Activated CD8-positive, alpha-beta memory T cell treated with anti-CD3 and anti-CD28 coated beads, Interleukin-2, amount 10 ng/mL, durations not matched to agents 7 days and 5 days (primary cell): ENCODE results near the gene OTOGL. TPM values are rescaled to one million over a fixed set of nuclear protein-coding genes. Genes with fewer than 3 reads are reported as not detected.

Experiments
- ATAC-seq: fragments of 150-1000 bp; cut with Tn5 transposase; one replicate; pipeline ENCODE4 v1.10.0; 2021; ENCODE audit warnings: moderate library complexity
- CTCF ChIA-PET: fragments of 350-600 bp; sonication (Branson Sonifier 250); formaldehyde crosslinking; loops from one replicate; lab custom pipeline; 2021; ENCODE audit warnings: antibody characterized with exemption; lab: Charles Lee
- DNase-seq: peaks from one replicate; pipeline ENCODE4 v3.0.0-alpha.2; 2020
- H3K27ac Mint-ChIP-seq: one replicate; pipeline ENCODE4 v1.8.0; 2021; ENCODE audit warnings: mild to moderate bottlenecking, mixed read lengths
- H3K27me3 Mint-ChIP-seq: one replicate; pipeline ENCODE4 v1.8.0; 2021; ENCODE audit warnings: mixed read lengths
- H3K36me3 Mint-ChIP-seq: one replicate; pipeline ENCODE4 v1.8.0; 2021; ENCODE audit warnings: mild to moderate bottlenecking, mixed read lengths
- H3K4me1 Mint-ChIP-seq: one replicate; pipeline ENCODE4 v1.8.0; 2021; ENCODE audit warnings: mixed read lengths
- H3K4me3 Mint-ChIP-seq: one replicate; pipeline ENCODE4 v1.8.0; 2021; ENCODE audit warnings: mild to moderate bottlenecking, moderate library complexity, mixed read lengths
- H3K9me3 Mint-ChIP-seq: one replicate; pipeline ENCODE4 v1.8.0; 2022; ENCODE audit warnings: low read depth, mixed read lengths
- total RNA-seq, 2 experiments: library from RNA; stranded (reverse); gene quantifications; one replicate each; pipeline ENCODE4 v1.2.3, GENCODE V29; 2021

The OTOGL gene
- total RNA-seq, 2 experiments from 2014 or later = not detected

DNA sequence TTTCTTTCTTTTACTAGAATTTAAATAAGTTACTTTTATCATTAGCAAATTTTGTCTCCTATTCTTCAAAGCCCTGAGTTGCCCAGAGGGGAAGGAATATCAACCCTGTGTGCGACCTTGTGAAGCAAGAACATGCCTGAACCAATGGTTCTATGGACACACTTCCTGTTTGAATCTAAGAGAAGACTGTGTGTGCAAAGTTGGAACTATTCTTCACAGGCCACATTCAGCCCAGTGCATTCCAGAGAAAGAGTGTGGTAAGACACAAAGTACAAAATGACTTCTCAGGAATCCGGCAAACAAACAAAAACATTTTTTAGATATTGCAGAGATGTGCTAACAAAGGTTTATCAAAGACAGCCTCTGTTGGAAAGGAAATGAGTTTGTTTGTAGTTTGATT lies 253.9 kb downstream of the OTOGL start:
- Mint-ChIP-seq H3K4me3 (no peak overlapping the region), H3K27me3 (no peaks in the 10 kb centered on the region), H3K36me3 (no peaks in the 10 kb centered on the region), H3K9me3 (peaks cover 4% of the 10 kb centered on the region), H3K4me1 (peaks cover 4% of the 10 kb centered on the region), H3K27ac (no peak overlapping the region)
- CTCF ChIA-PET = no interaction called here
- no peak for ATAC-seq
- no peak for DNase-seq

DNA sequence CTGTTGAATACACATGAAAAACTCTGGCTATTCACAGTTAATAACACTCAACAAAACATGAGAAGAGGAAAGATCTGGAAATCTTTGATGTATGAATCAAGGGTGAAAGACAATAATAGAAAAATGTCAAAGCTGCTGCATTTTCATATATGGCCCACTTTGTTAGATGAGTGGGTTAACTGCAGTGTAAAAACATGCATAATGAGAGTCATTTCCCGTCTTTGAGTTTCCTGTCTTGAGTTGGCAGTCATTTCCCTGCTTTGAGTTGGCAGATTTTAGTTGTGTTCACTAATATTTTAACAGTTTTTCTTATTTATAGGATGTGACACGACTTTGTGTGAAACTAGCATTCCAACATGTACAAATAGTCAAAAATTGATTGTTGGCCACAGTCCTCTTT lies 256.8 kb downstream of the OTOGL start:
- no peaks in the 10 kb centered on the region for H3K36me3 Mint-ChIP-seq
- no peaks in the 10 kb centered on the region for H3K9me3 Mint-ChIP-seq
- H3K4me1 Mint-ChIP-seq = peaks cover 4% of the 10 kb centered on the region
- no peak for DNase-seq
- no peak overlapping the region for H3K4me3 Mint-ChIP-seq
- H3K27ac Mint-ChIP-seq = no peak overlapping the region
- H3K27me3 Mint-ChIP-seq = no peaks in the 10 kb centered on the region
- no peak for ATAC-seq
- CTCF ChIA-PET = no interaction called here

DNA sequence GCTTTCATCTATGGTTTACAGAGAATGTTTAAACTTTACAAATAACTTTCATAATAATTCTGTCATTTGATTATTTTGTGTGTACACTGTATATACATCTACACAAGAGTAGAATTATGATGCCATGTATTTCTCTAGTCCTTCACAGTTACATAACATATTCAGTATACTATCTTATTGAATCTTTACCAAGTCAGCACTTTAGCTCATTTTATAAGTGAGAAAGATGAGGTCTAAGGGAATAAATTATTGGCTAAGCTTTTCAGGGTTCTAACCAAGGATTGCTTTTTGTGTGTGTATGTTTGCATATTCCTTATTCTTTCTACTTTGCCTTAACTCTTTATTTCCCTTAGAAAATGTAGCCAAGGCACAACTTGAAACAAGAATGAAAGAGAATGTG lies 260.4 kb downstream of the OTOGL start:
- Mint-ChIP-seq H3K27me3 (no peaks in the 10 kb centered on the region), H3K36me3 (no peaks in the 10 kb centered on the region), H3K9me3 (peaks cover 5% of the 10 kb centered on the region), H3K4me3 (no peak overlapping the region), H3K4me1 (peaks cover 4% of the 10 kb centered on the region), H3K27ac (no peak overlapping the region)
- CTCF ChIA-PET = no interaction called here
- ATAC-seq (no peak), DNase-seq (no peak)

DNA sequence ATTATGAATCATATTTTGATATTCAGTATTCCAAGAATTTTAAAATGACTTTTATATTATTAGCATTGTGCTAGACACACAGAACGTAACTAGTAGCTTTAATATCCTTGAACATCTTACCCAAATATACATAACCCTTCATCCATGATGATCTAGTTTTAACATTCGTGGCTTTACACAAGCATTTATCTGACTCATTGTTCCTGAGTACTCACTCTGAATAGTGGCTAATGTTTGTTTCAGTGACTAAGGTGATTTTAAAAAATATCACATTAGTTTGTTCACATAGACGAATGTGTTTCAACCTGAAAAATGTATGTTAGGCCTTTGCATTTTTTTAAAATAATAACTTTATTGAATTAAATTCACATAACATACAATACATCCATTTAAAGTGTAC lies 264.7 kb downstream of the OTOGL start:
- Mint-ChIP-seq H3K27me3 (no peaks in the 10 kb centered on the region), H3K4me1 (no peaks in the 10 kb centered on the region), H3K9me3 (peaks cover 5% of the 10 kb centered on the region), H3K27ac (no peak overlapping the region), H3K36me3 (no peaks in the 10 kb centered on the region), H3K4me3 (no peak overlapping the region)
- ATAC-seq (no peak), DNase-seq (no peak)
- CTCF ChIA-PET = no interaction called here

DNA sequence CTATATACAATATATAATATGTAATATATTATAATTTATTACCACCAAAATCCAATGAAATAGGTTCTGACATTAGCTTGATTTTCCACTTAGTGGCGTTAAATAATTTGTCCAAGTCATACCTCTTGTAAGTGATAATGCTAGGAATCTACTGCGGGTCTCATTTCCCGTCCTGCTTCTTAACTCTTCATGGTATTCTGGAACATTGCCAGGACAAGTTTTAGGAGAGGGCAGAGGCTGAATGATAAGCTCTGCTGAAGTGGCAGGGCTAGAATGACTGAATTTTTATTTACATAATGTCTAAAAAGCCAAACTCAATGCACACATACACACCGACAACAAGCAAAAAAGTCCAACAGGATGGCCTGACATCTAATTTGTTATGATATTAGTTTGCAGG lies 274.3 kb downstream of the OTOGL start:
- no peaks in the 10 kb centered on the region for H3K4me1 Mint-ChIP-seq
- DNase-seq (no peak), ATAC-seq (no peak)
- H3K27ac Mint-ChIP-seq = no peak overlapping the region
- H3K9me3 Mint-ChIP-seq = no peaks in the 10 kb centered on the region
- H3K4me3 Mint-ChIP-seq = no peak overlapping the region
- no peaks in the 10 kb centered on the region for H3K27me3 Mint-ChIP-seq
- CTCF ChIA-PET = no interaction called here
- H3K36me3 Mint-ChIP-seq = no peaks in the 10 kb centered on the region

DNA sequence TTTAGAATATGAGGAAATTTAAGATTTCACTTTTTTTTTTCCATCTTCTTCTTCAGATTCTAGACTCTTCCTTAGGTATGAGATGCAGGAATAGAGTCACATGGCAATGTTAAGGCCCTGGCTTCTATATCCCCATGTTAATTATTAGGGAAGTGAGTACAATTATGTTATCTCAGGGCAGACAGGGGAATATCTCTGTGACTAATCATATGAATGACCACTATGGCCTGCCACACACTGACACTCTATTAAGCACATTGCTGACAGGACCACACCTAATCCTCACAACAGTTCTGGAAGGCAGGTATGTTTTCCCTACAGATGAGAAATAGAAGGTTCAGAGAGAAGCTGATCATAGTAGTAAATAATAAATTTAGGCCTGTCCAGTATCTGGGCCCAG lies 275.3 kb downstream of the OTOGL start:
- Mint-ChIP-seq H3K9me3 (no peaks in the 10 kb centered on the region), H3K27me3 (no peaks in the 10 kb centered on the region), H3K27ac (no peak overlapping the region), H3K4me3 (no peak overlapping the region), H3K4me1 (no peaks in the 10 kb centered on the region), H3K36me3 (no peaks in the 10 kb centered on the region)
- DNase-seq = no peak
- CTCF ChIA-PET = no interaction called here
- ATAC-seq = no peak

DNA sequence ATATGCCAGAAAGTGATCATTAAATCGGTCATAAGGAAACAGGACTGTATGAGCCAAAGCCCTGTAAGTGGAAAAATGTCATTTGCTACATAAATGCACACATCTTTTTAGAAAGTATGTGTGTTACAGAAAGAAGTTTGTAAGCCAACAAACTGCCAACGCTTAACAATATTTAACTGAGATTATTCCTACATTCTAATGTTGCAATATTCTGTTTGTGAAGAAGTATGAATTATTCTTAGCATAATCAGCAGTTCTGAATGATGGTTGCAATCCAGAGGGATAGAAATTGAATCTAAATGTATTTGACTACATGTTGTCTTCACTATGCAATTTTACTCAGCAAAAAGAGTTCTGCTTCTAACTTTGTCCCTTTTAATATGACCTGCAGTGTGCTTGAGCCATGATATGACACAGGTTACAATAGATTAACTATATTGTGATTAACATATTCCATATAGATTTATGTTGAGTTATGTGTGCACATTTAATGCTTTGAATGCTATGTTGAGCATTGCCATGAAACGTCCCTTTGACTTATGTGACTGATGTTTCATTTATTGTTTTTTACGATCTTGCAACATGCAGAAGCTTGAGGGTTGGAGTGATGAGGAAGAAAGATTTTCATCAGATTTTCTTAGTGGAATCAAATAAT lies 277.9 kb downstream of the OTOGL start:
- CTCF ChIA-PET = no interaction called here
- no peak overlapping the region for H3K27ac Mint-ChIP-seq
- no peaks in the 10 kb centered on the region for H3K27me3 Mint-ChIP-seq
- H3K9me3 Mint-ChIP-seq = no peaks in the 10 kb centered on the region
- ATAC-seq = no peak
- no peaks in the 10 kb centered on the region for H3K36me3 Mint-ChIP-seq
- no peaks in the 10 kb centered on the region for H3K4me1 Mint-ChIP-seq
- no peak overlapping the region for H3K4me3 Mint-ChIP-seq
- DNase-seq = no peak

DNA sequence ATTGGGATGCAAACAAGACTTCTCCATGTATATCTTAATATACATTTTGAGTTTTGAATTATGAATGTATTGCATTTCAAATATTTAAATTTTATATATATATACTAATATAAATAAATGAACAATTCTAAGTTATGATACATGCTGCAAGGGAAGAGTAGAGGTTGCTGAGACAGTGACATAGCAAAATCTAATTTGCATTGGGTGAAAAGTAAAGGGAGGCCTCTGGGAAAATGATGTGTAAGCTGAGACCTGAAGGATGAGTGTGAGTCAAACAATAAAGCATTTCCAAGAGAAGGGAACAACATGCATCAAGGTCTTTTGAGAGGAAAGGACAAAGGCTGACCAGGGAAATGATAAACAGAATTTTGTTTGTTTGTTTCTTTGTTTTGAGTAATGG lies 281.8 kb downstream of the OTOGL start:
- ATAC-seq (no peak), DNase-seq (no peak)
- no peak overlapping the region for H3K4me3 Mint-ChIP-seq
- no peaks in the 10 kb centered on the region for H3K27me3 Mint-ChIP-seq
- no peak overlapping the region for H3K27ac Mint-ChIP-seq
- CTCF ChIA-PET = no interaction called here
- H3K36me3 Mint-ChIP-seq = no peaks in the 10 kb centered on the region
- H3K9me3 Mint-ChIP-seq = no peaks in the 10 kb centered on the region
- H3K4me1 Mint-ChIP-seq = no peaks in the 10 kb centered on the region

DNA sequence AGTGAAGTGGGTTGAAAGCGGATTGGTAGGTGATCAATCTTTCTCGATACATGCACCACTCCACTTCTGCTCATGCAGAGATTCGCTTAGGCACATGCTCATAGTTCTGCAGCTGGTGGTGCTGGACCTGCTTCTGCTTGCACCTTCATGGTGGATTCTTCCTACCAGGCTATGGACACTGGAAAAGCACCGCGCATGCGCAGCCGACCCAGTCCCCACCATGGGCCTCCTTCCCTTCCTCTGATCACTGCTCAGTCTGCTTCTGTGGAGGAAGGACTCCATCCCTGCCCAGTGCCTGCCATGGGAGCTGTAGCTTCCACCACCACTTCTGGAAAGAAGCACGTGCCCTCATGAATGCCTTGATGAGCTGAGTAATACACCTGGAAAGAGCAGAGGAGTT lies 282.9 kb downstream of the OTOGL start:
- H3K36me3 Mint-ChIP-seq = no peaks in the 10 kb centered on the region
- no peak overlapping the region for H3K27ac Mint-ChIP-seq
- H3K4me1 Mint-ChIP-seq = no peaks in the 10 kb centered on the region
- H3K9me3 Mint-ChIP-seq = peaks cover 2% of the 10 kb centered on the region
- ATAC-seq (no peak), DNase-seq (no peak)
- CTCF ChIA-PET = no interaction called here
- no peak overlapping the region for H3K4me3 Mint-ChIP-seq
- H3K27me3 Mint-ChIP-seq = no peaks in the 10 kb centered on the region

DNA sequence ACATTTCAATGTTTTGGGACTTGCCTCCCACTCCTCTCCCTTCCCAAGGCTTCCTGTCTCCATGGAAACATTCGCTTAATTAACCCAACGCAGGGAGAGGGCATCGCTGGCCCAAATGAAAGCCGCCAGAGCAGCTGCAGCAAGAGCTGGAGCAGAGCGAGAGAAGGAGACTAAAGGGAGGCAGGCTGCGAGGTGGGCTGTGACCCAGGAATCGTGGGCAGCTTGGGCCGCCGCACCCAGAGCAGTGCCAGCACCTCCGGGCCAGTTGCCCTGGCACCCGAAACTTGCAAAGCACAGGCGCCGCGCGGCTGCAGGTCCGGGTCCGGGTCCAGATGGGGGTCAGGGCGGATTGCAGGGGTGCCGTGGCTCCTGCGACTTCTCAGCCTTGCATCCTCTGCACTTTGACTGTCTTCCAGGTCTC lies 301.2 kb downstream of the OTOGL start:
- CTCF ChIA-PET = no interaction called here
- no peaks in the 10 kb centered on the region for H3K4me1 Mint-ChIP-seq
- ATAC-seq = no peak

DNA sequence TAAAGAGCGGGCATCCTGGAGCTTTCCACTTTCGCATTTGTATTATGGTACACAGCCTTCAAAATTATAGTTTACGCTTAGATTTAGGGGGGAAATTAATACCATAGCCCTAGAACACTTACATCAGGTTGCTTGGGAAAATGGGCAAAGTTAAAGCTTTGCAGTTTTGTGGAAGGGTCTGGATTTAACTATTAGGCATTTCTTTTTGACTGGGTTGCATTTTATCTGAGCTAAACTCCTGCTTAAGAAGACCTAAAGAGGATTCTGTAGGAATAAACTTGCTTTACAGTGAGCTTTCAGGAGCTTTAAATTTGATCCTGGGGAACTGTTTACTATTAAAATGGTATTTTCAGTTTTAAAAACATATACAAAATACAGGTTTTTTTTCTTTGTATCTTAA lies 301.9 kb downstream of the OTOGL start:
- H3K4me3 Mint-ChIP-seq = no peak overlapping the region
- no peak for DNase-seq
- H3K36me3 Mint-ChIP-seq = no peaks in the 10 kb centered on the region
- H3K27me3 Mint-ChIP-seq = no peaks in the 10 kb centered on the region
- H3K4me1 Mint-ChIP-seq = no peaks in the 10 kb centered on the region
- no peak overlapping the region for H3K27ac Mint-ChIP-seq
- ATAC-seq = no peak
- CTCF ChIA-PET = no interaction called here
- no peaks in the 10 kb centered on the region for H3K9me3 Mint-ChIP-seq

More for the DNA sequence above, 301.2 kb downstream of the OTOGL start:
- H3K27me3 Mint-ChIP-seq = no peaks in the 10 kb centered on the region
- H3K4me3 Mint-ChIP-seq = no peak overlapping the region
- DNase-seq = no peak
- H3K9me3 Mint-ChIP-seq = no peaks in the 10 kb centered on the region
- no peak overlapping the region for H3K27ac Mint-ChIP-seq
- no peaks in the 10 kb centered on the region for H3K36me3 Mint-ChIP-seq

DNA sequence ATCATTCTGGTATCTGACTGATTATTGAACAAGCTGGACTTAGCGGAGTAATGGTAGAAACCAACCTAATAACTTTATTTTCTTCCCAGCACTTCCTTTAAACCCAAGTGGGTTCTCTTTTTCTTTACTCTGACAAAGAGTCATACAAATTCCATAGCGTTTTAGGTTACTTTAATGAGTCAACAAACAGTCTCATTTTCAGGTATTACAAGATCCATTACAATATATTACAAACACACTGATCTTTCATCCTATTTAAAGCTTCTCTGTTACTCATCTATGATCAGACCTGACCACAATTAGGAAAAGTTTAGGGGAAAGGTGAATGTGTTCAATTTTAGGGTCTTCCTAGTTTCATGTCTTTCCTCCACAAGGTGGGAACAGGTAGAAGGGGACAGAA lies 305.3 kb downstream of the OTOGL start:
- ATAC-seq = no peak
- H3K27me3 Mint-ChIP-seq = no peaks in the 10 kb centered on the region
- no peaks in the 10 kb centered on the region for H3K36me3 Mint-ChIP-seq
- no peaks in the 10 kb centered on the region for H3K9me3 Mint-ChIP-seq
- CTCF ChIA-PET = no interaction called here
- no peak overlapping the region for H3K27ac Mint-ChIP-seq
- H3K4me1 Mint-ChIP-seq = no peaks in the 10 kb centered on the region
- H3K4me3 Mint-ChIP-seq = no peak overlapping the region
- DNase-seq = no peak

DNA sequence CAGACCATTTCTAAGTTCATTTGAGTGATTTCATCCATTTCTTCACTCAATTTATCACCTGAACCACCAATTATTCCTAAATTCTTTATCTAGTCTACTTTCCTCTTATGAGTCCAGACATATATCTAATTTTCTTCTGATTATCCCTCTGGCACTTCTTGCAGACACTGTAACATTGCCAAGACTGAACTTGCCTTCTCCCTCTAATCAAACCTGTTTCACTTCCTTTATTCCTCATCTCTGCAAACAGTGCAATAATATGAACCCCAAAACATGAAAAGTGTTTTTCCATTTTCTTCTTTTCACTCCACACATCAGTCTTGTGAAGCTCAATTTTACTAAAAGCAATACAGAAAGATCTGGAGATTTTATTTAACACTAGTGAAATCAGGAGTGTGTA lies 306.9 kb downstream of the OTOGL start:
- H3K9me3 Mint-ChIP-seq = no peaks in the 10 kb centered on the region
- no peaks in the 10 kb centered on the region for H3K27me3 Mint-ChIP-seq
- no peak overlapping the region for H3K4me3 Mint-ChIP-seq
- ATAC-seq (no peak), DNase-seq (no peak)
- H3K4me1 Mint-ChIP-seq = no peaks in the 10 kb centered on the region
- H3K27ac Mint-ChIP-seq = no peak overlapping the region
- CTCF ChIA-PET = no interaction called here
- no peaks in the 10 kb centered on the region for H3K36me3 Mint-ChIP-seq

DNA sequence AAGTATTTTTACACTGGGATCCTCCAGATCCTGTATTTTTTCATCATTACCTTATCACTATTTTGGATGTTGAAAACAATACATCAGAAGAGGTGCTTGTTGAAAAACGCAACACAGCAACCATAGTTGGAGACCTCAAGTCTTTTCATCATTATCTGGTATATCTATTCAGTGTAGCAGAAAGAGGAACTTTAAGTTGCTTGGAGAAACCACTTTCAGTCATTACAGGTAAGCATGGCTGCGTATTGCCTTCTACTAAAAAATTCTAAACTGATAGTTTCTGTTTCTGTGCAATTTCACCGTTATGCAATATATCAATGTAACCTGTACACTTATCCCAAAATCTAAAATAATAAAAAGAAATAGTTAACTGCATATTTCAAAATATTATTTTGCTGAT lies 312.4 kb downstream of the OTOGL start:
- no peak overlapping the region for H3K27ac Mint-ChIP-seq
- ATAC-seq (no peak), DNase-seq (no peak)
- no peaks in the 10 kb centered on the region for H3K27me3 Mint-ChIP-seq
- no peaks in the 10 kb centered on the region for H3K9me3 Mint-ChIP-seq
- H3K4me1 Mint-ChIP-seq = no peaks in the 10 kb centered on the region
- CTCF ChIA-PET = no interaction called here
- H3K4me3 Mint-ChIP-seq = no peak overlapping the region
- H3K36me3 Mint-ChIP-seq = no peaks in the 10 kb centered on the region
